Calu3 (cell line): ENCODE data around the gene STK33. TPM values are rescaled to one million over a fixed set of nuclear protein-coding genes. Genes with fewer than 3 reads are reported as not detected.

Experiments
- BruUV-seq: library from RNA; stranded (reverse); fragments of 400-500 nt; replicated peaks from 2 replicates; lab custom pipeline; 2021; lab: Mats Ljungman, UMichigan
- CTCF ChIA-PET: fragments of 300-600 bp; sonication (Branson Sonifier 250); formaldehyde crosslinking; loops from one replicate; lab custom pipeline; 2022; ENCODE audit warnings: antibody characterized with exemption; lab: Charles Lee
- DNase-seq: peaks from one replicate; pipeline ENCODE4 v3.0.0; 2022
- H3K27ac Mint-ChIP-seq: one replicate; pipeline ENCODE4 v1.8.0; 2022; ENCODE audit warnings: mixed read lengths; ENCODE audit not compliant: unreplicated experiment
- H3K27me3 Mint-ChIP-seq: one replicate; pipeline ENCODE4 v1.8.0; 2022; ENCODE audit warnings: mixed read lengths; ENCODE audit not compliant: unreplicated experiment
- H3K36me3 Mint-ChIP-seq: one replicate; pipeline ENCODE4 v1.8.0; 2022; ENCODE audit warnings: mild to moderate bottlenecking, moderate library complexity, mixed read lengths; ENCODE audit not compliant: insufficient read depth, unreplicated experiment
- H3K4me1 Mint-ChIP-seq: one replicate; pipeline ENCODE4 v1.8.0; 2022; ENCODE audit warnings: mild to moderate bottlenecking, low read depth, mixed read lengths; ENCODE audit not compliant: unreplicated experiment
- H3K4me3 Mint-ChIP-seq: one replicate; pipeline ENCODE4 v1.8.0; 2022; ENCODE audit warnings: mild to moderate bottlenecking, low read depth, moderate library complexity, mixed read lengths; ENCODE audit not compliant: unreplicated experiment
- H3K9me3 Mint-ChIP-seq: one replicate; pipeline ENCODE4 v1.8.0; 2022; ENCODE audit warnings: low read depth, mixed read lengths; ENCODE audit not compliant: unreplicated experiment
- CTCF ChIP-seq: fragments of 200-600 bp; IDR thresholded peaks from one replicate; pipeline ENCODE4 v1.8.0; 2022; ENCODE audit warnings: antibody characterized with exemption; ENCODE audit not compliant: unreplicated experiment
- intact Hi-C: fragments of 100-400 bp; cut with micrococcal nuclease; formaldehyde crosslinking; loops from one replicate; pipeline ENCODE4 v1.10.0; 2022; ENCODE audit not compliant: unreplicated experiment
- total RNA-seq: library from RNA; stranded (reverse); gene quantifications from 2 replicates; pipeline ENCODE4 v1.2.3, GENCODE V29; 2022

Gene STK33
- total RNA-seq, 1 experiment from 2014 or later: 3.0 TPM

GRCh38 chr11:8639655-8640054 is 45.6 kb upstream of the STK33 start:
- Mint-ChIP-seq H3K9me3 (no peaks in the 10 kb centered on the region), H3K27ac (no peak overlapping the region), H3K27me3 (no peaks in the 10 kb centered on the region), H3K4me3 (no peak overlapping the region), H3K4me1 (no peaks in the 10 kb centered on the region), H3K36me3 (no peaks in the 10 kb centered on the region)
- intact Hi-C loops: no loop called here
- CTCF ChIA-PET: no interaction called here
- DNase-seq: no peak
- no peak for TF ChIP-seq CTCF
- BruUV-seq: no TSS peak

- DNase-seq: no peak
- CTCF ChIA-PET: interaction anchor here (0.6 kb wide), 1 partner anchor 499 kb away, joined by 9 read pairs; no protein-coding TSS in a partner anchor
- intact Hi-C loops: no loop called here
- no peak for TF ChIP-seq CTCF
- BruUV-seq: no TSS peak
- Mint-ChIP-seq H3K36me3 (no peaks in the 10 kb centered on the region), H3K4me3 (no peak overlapping the region), H3K27ac (no peak overlapping the region), H3K4me1 (no peaks in the 10 kb centered on the region), H3K9me3 (no peaks in the 10 kb centered on the region), H3K27me3 (no peaks in the 10 kb centered on the region)
Observed at GRCh38 chr11:8638300-8638699, 44.3 kb upstream of the STK33 start.

- Mint-ChIP-seq H3K4me1 (no peaks in the 10 kb centered on the region), H3K36me3 (no peaks in the 10 kb centered on the region)
Observed at GRCh38 chr11:8636127-8636526, 42.1 kb upstream of the STK33 start.

GRCh38 chr11:8634498-8634897 is 40.5 kb upstream of the STK33 start:
- no peak overlapping the region for H3K27ac Mint-ChIP-seq
- no peaks in the 10 kb centered on the region for H3K36me3 Mint-ChIP-seq
- no peaks in the 10 kb centered on the region for H3K4me1 Mint-ChIP-seq
- CTCF ChIA-PET: no interaction called here
- H3K9me3 Mint-ChIP-seq: no peaks in the 10 kb centered on the region
- TF ChIP-seq CTCF: no peak
- BruUV-seq: no TSS peak
- H3K27me3 Mint-ChIP-seq: no peaks in the 10 kb centered on the region
- intact Hi-C loops: no loop called here
- DNase-seq: no peak
- H3K4me3 Mint-ChIP-seq: no peak overlapping the region

More at GRCh38 chr11:8636127-8636526, 42.1 kb upstream of the STK33 start:
- no TSS peak for BruUV-seq
- no peak for TF ChIP-seq CTCF
- H3K27ac Mint-ChIP-seq: no peak overlapping the region
- no peaks in the 10 kb centered on the region for H3K9me3 Mint-ChIP-seq
- H3K4me3 Mint-ChIP-seq: no peak overlapping the region
- H3K27me3 Mint-ChIP-seq: no peaks in the 10 kb centered on the region
- intact Hi-C loops: no loop called here
- DNase-seq: no peak
- CTCF ChIA-PET: no interaction called here
